ENCODE results near the gene ABHD13.
"Not testable (repeated sequence)": the region's sequence is repeated elsewhere in the genome, so short reads cannot be mapped to it uniquely, and the experiment has no call there.

The ABHD13 gene

DNA sequence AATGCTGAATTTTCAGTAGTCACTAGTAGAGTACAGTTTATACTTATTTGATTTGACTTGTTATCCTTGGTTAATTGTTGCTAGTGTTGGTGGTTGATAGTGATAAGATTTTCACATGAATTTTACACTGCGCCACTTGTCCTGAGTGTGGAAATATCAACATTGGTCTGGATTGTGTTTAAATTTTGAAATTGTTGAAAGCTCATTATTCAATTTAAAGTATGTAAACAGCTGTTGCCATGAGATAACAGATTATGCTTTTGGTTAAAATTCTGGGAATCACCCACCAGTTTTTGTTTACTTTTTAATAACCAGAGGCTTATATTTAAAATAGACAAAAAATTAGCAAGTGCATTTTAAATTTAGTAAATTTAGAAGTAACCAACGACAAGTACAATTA lies 39.1 kb downstream of the ABHD13 start:
- DNase-seq (ENCODE audit: low read depth), result no peak
- no peak overlapping the region for H3K4me3 ChIP-seq (ENCODE audit: low read depth, low read length)
- TF ChIP-seq, protein P1, sequence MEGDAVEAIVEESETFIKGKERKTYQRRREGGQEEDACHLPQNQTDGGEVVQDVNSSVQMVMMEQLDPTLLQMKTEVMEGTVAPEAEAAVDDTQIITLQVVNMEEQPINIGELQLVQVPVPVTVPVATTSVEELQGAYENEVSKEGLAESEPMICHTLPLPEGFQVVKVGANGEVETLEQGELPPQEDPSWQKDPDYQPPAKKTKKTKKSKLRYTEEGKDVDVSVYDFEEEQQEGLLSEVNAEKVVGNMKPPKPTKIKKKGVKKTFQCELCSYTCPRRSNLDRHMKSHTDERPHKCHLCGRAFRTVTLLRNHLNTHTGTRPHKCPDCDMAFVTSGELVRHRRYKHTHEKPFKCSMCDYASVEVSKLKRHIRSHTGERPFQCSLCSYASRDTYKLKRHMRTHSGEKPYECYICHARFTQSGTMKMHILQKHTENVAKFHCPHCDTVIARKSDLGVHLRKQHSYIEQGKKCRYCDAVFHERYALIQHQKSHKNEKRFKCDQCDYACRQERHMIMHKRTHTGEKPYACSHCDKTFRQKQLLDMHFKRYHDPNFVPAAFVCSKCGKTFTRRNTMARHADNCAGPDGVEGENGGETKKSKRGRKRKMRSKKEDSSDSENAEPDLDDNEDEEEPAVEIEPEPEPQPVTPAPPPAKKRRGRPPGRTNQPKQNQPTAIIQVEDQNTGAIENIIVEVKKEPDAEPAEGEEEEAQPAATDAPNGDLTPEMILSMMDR (IDR thresholded peaks at IDR 0.05; ENCODE audit: insufficient read depth, low read depth, low read length, missing control alignments), result no peak

DNA sequence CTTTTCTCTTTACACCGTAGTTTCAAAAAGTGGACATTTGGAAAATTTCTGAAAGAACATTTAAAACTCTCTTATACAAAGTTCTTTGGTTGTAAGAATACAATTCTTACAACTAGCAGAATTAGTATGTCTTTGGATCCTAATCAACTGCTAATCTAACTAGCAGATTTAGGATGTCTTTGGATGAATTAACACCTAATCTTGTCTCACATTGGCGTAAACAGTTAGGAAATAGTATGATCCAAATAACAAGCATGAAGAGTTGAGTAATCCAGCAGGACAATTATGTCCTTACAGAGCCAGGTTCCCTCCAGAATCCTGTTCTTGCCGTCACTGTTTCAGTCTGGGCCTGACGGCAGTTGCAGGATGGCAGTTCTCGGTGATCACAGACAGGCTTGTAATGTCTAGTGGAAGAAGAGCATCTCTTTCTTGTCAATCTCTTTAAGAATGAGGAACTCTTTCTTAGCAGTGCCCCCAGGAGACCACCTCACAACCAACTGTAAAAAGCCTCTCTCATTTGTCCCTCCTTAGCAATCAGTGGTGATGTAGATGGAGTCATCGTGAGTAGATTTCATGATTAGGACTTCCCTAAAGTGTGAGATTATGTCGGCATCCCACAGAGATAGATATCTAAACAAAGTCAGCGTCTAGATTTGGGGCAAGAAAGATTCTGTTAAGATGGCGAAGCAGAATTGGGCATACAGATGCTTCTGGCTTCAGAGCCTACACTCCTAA lies 45.6 kb downstream of the ABHD13 start:
- no peak for DNase-seq (ENCODE audit: low read depth)
- H3K4me3 ChIP-seq (ENCODE audit: low read depth, low read length), result no peak overlapping the region
- TF ChIP-seq, protein P1 (IDR thresholded peaks at IDR 0.05; ENCODE audit: insufficient read depth, low read depth, low read length, missing control alignments), result no peak

DNA sequence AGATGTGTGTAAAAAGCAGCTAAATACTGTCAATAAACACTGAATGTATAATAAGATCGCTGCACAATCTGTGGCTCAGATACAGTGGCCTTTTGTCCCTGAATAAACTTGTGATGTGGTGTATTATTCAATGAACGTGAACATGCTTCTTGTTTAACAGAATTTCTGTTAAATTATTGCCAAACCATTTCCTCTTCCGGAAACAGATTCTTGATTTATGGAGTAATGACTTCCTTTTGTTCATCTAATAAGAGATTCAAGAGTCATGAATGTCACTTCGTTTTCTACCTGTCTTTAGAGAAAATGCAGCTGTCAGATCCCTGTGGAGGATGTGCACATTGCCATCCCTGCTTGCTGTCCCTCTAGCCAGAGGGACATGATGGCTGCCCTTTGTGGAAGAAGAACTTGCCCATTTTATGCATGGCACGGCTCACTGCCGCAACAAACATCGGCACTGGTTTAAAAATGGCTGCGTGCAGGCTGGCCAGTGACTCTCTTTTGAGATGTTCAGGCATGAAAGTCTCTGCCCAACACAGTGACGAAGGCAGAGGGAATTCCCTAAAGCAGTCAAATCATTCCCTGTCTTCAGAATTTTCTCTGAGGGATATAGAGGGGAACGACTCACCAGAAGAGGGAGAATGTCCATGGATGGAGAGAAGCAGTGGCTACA lies 48.3 kb downstream of the ABHD13 start:
- TF ChIP-seq, protein P1 (IDR thresholded peaks at IDR 0.05; ENCODE audit: insufficient read depth, low read depth, low read length, missing control alignments), result no peak
- no peak for DNase-seq (ENCODE audit: low read depth)
- no peak overlapping the region for H3K4me3 ChIP-seq (ENCODE audit: low read depth, low read length)

DNA sequence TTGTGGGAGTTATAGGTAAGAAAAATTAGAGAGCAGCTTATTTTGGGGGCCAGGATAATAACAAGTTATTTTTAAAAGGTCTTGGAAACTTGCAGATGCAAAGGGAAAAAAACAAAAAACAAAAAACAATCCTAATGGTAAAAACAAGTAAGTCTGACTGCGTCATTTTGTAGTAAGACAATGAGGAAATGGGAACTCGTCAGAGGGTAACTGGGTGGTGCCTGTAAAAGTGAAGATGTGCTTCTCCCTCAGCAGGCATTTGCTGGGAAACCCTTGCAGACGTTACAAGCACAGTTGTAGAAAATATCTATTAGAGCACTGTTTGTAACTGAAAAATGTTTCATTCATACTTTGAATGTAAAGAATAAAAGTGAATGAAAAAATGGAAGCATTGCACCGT lies 49.2 kb downstream of the ABHD13 start:
- TF ChIP-seq, protein P1 (IDR thresholded peaks at IDR 0.05; ENCODE audit: insufficient read depth, low read depth, low read length, missing control alignments), result no peak

DNA sequence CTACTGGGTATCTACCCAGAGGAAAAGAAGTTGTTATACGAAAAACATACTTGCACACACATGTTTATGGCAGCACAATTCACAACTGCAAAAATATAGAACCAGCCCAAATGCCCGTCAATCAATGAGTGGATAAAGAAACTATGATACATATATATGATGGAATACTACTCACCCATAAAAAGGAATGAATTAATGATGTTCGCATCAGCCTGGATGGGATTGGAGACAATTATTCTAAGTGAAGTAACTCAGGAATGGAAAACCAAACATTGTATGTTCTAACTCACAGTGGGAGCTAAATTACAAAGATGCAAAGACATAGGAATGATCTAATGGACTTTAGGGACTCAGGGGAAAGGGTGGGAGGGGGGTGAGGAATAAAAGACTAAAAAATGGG lies 49.7 kb downstream of the ABHD13 start:
- DNase-seq (ENCODE audit: low read depth); H3K4me3 ChIP-seq (ENCODE audit: low read depth, low read length): not testable (repeated sequence)

More for the DNA sequence above, 49.2 kb downstream of the ABHD13 start:
- H3K4me3 ChIP-seq (ENCODE audit: low read depth, low read length), result no peak overlapping the region
- DNase-seq (ENCODE audit: low read depth), result no peak

DNA sequence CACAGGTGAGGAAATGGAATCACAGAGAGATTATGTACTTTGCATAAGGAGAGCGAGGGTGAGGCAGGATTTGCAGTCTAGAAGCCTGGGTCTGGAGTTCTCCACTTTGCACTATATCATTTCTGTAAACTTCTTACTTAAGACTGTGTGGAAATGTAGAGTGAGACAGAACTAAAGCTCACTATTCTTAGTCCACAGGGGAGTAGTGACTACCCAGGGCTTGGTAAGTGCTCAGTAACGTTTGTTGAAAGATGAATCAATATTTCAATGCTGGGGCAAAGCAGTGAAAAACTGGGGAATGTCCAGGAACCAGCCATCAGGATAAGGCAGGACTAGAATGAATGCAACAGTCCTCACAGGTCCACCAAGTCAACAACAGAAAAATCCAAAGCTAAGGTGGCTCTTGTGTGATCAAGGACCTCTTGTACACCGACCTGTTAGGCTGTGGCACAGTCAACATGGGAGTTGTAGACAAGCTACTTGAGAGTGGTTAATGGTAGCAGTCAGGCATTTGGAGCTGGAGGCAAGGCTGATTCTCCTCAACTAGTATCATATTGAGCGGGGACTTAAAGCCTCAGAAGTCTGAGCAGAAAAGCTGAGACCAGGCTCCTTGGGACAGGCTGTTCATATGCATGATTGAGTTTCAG lies 50.4 kb downstream of the ABHD13 start:
- DNase-seq (ENCODE audit: low read depth), result peak; percentile 32
- TF ChIP-seq, protein P1 (IDR thresholded peaks at IDR 0.05; ENCODE audit: insufficient read depth, low read depth, low read length, missing control alignments), result no peak
- H3K4me3 ChIP-seq (ENCODE audit: low read depth, low read length), result no peak overlapping the region

DNA sequence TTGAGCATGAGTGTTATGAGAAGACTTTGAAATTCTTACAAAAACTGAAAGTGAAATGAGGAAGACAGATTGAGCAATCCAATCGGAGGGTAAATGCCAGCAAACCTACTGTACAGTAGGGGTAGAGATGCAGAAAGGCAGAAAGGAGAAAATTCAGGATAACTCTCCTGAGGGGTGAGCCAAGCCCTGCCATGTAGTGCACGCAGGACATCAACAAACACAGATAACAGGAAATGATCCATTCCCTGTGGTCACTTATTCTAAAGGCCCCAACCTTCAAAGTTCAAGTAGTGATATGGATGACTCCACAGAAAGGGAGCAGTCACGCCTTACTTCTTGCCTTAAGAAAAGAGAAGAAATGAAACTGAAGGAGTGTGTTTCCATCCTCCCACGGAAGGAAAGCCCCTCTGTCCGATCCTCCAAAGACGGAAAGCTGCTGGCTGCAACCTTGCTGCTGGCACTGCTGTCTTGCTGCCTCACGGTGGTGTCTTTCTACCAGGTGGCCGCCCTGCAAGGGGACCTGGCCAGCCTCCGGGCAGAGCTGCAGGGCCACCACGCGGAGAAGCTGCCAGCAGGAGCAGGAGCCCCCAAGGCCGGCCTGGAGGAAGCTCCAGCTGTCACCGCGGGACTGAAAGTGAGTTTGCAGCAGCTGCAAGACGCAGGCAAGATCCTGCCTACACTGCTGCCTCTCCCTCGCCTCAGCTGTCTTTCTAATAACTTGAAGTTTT lies 51.6 kb downstream of the ABHD13 start, which contains the start of gene TNFSF13B:
Gene TNFSF13B, plus strand, starts transcription at position 118 of the 728 bp plus-strand sequence. Its CDS starts 178 bp downstream, at position 296.
- TF ChIP-seq, protein P1 (IDR thresholded peaks at IDR 0.05; ENCODE audit: insufficient read depth, low read depth, low read length, missing control alignments), result peak; percentile 22
- DNase-seq (ENCODE audit: low read depth), result peak; percentile 85
- H3K4me3 ChIP-seq (ENCODE audit: low read depth, low read length), result peak within 1 kb of the TSS; percentile 66
